Mammary epithelial cell (primary cell): Measurements from ENCODE around the gene MIB2.
"Not testable (repeated sequence)": the region's sequence is repeated elsewhere in the genome, so short reads cannot be mapped to it uniquely, and the experiment has no call there.

Experiments
- EZH2 ChIP-seq: IDR thresholded peaks from 2 replicates; pipeline ENCODE4 v1.6.1; 2012; ENCODE audit warnings: low read length, inconsistent platforms, borderline replicate concordance
- TF ChIP-seq, protein P1 (sequence below), 2 donors: IDR thresholded peaks in 1 of 2; conservative IDR thresholded peaks in 1 of 2; 2 replicates each; pipeline ENCODE4 v1.5.1; 2011 to 2012; ENCODE audit warnings: inconsistent platforms in 2 of 2, low read length in 2 of 2, mild to moderate bottlenecking in 2 of 2, control low read depth in 1 of 2, low read depth in 1 of 2; ENCODE audit not compliant: insufficient read depth in 1 of 2; ENCODE audit errors: extremely low read depth in 1 of 2

DNA sequence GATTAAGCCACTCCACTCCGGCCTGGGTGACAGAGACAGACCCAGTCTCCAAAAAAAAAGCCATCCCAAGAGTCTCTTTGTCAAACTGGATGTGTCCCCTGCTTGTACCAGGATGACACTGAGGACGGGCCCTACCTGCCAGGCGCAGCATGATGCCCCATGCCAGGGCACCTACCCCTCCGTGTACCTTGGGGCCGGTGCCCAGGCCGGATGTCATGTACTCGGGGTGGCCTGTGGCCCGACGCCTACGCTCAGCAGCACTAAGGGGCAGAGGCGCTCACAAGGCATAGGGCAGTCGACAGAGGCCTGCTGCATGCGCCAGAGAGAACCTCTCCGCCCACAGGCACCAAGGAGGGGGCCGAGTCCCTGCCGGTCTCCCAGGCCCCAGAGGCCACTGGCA, 24.1 kb downstream of the MIB2 start:
- TF ChIP-seq, protein P1, sequence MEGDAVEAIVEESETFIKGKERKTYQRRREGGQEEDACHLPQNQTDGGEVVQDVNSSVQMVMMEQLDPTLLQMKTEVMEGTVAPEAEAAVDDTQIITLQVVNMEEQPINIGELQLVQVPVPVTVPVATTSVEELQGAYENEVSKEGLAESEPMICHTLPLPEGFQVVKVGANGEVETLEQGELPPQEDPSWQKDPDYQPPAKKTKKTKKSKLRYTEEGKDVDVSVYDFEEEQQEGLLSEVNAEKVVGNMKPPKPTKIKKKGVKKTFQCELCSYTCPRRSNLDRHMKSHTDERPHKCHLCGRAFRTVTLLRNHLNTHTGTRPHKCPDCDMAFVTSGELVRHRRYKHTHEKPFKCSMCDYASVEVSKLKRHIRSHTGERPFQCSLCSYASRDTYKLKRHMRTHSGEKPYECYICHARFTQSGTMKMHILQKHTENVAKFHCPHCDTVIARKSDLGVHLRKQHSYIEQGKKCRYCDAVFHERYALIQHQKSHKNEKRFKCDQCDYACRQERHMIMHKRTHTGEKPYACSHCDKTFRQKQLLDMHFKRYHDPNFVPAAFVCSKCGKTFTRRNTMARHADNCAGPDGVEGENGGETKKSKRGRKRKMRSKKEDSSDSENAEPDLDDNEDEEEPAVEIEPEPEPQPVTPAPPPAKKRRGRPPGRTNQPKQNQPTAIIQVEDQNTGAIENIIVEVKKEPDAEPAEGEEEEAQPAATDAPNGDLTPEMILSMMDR (conservative IDR thresholded peaks at IDR 0.05 in 1 of 2, IDR thresholded peaks at IDR 0.05 in 1 of 2; ENCODE audit: extremely low read depth in 1 of 2, insufficient read depth in 1 of 2, low read depth in 1 of 2, low read length in 2 of 2), result not testable (repeated sequence)
- not testable (repeated sequence) for TF ChIP-seq EZH2
